GM15510 (cell line): ENCODE data around the gene KIRREL3.

Source experiments
- POLR2A ChIP-seq: IDR thresholded peaks from 3 replicates; pipeline ENCODE4 v1.6.1; 2011; ENCODE audit warnings: borderline replicate concordance; ENCODE audit not compliant: insufficient read length; ENCODE audit errors: extremely low read depth

Gene KIRREL3

DNA sequence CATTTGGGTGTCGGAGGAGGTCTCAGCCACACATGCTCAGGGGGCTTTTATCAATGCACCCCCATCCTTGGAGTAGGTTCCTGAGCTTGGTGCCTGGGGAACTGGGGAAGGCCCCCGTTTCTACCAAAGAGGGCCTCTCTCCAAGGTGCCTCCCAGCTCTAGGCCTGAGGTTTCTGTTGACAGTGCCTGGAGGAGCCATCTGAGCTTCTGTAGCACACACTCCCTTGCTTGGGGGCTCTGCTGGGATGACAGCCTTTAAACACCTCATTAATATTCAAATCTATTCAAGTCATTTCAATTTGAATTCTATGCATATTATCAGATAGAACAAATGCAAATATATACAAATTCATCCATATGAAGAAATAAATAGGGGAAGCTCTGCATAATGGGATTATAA, 18.9 kb downstream of the KIRREL3 start:
- TF ChIP-seq POLR2A, result no peak

DNA sequence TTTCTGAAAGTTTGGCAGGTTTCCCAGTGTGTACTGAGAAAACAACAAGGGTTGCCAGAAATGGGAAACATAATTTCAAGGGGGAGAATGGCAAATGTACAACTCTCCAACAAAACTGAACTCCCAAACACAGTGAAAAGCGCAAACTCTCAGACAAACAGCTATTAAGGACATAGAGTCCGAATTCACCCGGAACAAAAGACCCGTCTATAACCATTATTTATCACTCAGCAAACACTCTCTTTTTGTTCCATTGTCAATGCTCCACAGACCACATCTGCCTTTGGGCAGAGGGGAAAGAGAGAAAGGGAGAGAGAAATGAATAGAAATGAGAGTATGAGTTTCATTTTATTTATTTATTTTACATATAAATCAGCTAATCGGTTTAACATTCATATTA, 21.7 kb downstream of the KIRREL3 start:
- TF ChIP-seq POLR2A, result no peak

DNA sequence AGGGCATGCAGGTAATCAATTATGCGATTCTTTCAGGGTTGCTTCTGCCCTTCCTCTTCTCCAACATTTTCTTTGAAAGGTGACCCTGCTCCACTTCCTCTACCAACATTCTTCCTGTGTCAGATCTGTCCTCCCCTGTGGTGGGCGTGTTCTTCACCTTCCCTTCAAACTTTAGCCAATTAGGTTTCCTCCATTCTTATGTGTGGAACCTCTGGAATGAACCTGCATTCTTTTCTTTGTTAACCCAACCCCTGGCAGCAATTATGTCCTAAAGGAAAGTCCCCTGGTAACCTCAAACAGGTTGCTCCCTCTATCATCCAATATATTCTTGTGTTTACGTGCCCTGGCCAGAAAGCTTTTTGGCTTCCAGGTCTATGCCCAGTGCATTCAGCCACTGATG, 22.4 kb downstream of the KIRREL3 start:
- TF ChIP-seq POLR2A, result no peak

DNA sequence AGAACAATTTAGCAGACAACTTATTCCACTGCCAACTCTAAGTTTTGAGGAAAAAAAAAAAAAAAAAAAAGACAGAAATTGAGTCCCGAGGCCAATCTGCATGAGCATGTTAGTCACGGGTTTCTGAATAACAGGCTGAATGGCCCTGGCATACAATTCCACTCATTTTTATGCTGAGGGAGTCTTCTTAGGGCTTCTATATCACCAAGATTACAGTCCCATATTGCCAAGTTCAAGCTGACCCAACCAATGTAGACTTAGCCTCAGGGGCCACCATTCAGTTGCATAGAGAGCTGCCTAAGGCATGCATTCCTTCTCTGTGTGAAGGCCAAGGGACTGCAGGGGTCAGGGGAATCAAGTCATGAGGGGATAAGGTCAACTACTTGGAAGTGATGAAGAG, 27.5 kb downstream of the KIRREL3 start:
- TF ChIP-seq POLR2A, result no peak

DNA sequence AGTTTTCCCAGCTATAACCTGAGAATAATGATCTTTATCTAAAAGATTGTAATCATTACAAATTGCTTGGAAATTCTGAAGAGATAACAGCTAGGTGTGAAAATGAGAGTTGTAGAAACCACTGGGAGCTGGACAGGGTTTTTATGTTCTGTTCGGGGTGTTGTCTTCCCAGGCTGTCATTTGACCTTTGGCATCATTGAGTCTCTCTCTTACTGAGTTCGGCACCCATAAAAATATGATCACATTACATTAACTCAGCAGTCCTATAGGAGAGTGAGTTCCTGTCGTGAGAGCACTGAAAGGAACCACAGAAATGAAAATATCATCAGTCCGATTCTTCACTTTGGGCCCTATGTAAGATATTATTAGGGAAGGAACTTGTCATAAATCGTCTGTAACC, 29.3 kb downstream of the KIRREL3 start:
- TF ChIP-seq POLR2A, result no peak

DNA sequence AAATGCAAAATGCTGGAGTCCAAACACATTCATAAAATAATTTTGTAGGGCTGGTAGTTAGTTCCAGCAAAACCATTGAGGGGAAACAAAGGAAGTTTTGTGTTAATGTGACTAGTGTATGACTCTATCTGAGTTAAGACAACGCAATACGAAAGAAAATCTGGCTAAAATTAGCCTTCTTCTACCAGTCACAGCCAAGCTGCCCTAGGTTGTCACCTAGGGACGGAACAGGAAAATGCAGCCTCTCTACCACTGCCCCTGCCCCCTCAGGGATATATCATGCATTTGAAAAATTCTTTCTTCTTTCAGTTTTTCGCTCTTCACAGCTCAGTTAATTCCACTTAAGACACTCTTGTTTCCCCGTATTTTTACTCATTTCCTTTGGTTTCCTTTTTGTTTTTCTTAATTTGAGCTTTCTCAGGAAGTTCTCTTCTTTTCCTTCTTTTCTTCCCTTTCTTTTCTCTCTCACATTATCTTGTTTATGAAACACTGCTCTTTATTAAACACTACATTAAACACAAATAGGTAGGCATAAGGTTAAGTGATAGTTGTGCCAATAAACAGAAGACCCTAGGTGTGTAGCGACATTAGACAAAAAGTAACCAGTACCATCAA, 30.6 kb downstream of the KIRREL3 start:
- TF ChIP-seq POLR2A, result no peak

DNA sequence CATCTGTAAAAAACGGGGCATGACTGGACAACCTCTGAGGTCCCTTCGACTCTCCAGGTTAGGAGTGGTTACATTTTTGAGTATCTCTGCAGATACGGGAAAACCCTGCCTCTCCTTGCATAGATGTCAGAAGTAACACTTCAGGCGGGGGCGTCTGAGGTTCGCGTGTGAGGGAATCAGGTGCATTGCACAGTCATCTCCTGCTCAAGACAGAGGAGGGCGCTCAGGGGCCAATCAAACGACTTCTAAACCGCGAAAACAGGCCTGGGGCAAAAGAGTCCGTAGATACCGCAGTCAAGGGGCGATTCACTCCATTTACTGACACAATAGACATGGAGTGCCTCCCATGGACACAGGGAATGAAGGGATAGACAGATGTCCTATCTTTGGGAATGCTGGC, 31.7 kb downstream of the KIRREL3 start:
- no peak for TF ChIP-seq POLR2A

DNA sequence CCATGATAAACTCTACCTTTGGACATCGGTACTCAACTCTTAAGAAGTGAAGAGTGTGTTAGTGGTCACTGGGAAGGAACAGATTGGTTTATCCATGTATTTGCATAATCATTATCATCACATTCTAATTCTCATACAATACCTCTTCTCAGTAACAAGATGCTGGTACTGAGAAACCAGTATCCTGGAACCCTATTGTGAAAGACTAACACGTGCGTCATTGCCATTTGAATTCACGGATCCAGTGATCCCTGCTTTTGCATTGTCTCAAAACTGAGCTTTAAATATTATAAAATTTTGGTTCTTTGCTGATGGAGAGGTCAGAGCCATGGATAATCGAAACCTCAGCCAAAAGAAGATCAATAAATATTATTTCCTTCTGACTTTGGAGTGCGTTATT, 35.2 kb downstream of the KIRREL3 start:
- no peak for TF ChIP-seq POLR2A

DNA sequence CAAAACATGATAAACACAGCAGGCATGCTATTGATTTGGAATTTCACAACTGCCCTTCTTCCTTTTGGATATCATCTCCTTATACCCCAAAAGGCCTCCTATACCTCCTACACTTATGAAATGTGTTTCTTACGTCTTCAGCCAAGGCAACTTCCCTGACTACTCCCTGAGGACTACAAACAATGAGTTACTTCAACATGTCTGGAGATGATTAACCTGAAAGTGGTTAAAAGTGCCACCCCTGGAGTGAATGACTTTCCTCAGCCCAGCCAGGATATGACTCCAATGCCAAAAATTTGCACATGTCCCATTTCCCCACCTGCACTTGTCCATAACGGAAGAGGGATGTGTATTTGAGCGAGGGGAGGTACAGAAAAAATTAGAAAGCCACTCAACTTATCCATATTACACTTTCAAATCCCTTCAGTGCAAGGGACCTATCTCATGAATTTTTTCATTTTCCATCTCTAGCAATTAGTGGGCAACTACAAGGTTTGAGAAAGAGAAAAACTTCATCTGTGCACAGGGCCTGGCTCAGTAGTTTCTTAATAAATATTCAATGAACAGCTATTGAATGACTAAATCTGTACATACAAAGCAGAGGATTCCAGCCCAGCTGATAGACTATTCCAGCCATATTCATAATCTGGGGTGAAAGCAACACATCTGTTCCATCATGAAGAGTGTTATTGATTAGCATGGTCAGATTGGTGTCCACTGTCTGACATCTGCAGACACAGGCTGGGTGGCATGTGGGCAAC, 36.8 kb downstream of the KIRREL3 start:
- no peak for TF ChIP-seq POLR2A

DNA sequence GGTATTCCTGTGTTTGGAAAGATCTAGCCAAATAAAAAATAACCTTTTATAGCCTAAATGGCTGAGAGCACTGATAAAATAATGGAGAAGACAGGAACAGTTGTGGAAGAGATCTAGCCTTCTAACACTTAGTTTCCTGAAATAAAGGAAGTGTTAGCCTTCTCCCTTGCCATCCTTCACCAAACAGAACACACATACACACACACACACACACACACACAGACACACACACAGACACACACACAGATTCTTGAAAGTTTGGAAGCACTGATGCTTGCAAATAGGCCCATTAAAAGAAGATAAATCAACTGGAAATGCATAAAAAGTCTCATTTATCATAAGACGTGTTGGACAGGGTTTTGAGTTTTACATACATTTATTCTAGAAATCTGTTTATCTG, 37.5 kb downstream of the KIRREL3 start:
- TF ChIP-seq POLR2A, result no peak

DNA sequence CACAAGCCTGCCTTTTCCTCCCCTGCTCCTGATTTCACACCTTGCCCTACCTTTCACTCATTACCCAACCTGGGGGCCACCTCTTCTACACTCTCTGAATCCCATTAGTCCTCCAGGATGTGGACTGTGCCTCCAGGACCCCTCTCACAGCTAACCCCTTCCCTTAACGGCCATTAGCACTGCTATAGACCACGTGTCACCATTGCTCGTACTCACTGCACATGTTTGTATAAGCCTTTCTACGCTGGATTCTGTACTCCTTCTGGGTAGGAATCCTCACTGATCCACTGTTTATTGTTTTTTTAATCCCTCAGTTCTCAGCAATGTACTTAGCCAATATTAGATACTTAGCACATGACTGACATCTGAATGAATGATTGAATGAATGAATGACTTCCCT, 40.9 kb downstream of the KIRREL3 start:
- TF ChIP-seq POLR2A, result no peak

DNA sequence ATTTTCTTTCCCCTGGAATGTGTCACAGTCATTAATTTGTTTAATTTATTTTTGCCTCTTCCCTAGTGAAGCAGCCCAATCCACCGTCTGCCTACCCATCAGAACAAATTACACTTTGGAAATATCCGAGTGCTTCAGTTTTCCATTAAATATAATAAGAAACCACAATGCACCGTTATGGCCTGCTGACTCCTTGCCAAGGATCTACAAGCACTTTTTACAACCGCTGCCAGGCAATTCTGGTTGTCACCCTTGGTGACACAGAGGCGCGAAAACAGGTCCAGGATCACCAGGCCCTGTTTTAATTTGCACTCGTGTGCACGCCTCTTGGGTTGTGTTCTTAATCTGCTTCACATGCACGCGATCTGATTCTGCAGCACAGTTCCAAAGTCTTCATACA, 43.9 kb downstream of the KIRREL3 start:
- TF ChIP-seq POLR2A, result no peak

DNA sequence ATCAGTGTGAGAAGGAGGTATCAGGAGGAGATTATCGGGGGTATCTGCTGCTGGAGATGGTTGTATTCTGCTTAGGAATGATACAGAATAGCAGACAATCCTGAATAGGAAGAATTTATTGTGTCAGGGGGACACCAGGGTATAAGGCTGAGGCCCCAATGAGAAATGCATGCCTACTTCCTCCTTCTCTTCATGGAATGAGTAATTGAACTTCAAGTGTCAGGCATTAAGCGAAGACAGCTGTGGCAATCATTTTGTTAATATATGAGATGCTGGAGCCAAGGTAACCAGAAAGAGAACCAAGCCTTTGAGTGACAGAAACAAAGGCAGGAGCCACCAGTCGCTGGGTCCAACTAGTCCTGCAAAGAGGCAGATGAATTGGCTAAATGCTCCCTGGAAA, 49.1 kb downstream of the KIRREL3 start:
- TF ChIP-seq POLR2A, result no peak

DNA sequence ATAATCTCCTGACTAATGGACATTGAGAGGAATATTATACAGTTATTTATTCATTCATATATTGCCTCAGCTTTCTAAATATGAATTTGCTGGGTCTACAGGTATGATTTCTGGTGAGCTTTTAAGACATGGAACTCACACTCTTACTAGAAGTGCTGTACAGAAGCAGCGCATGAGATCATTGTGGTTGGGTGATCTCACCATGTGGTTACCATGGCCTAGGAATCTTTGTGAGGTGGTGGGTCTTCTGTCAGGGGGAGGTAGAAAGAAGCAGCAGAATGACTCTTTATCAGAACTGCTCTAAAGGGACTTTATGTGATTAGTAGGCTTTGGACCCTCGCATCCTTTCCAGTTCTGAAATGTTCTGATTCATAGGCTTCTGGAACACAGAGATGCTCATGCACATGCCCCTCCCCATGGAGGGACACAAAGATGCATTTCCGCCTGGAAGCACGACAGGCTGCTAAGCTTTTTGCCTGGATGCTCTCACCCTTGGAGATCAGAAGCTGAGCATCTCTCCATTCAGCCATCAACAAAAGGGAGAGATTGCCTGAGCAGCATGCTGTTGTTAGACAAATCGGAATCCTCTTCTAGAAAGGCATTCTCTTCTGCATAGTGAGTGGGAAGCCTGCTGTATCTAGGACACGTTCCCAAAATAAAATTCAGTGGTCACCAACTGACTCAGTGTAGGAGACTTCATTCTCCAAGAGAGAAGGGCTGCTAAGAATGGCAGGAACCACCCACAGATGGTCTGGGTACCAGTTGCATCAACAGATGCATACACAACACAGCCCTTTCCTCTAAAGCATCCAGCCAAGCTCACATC, 51.3 kb downstream of the KIRREL3 start:
- TF ChIP-seq POLR2A, result no peak

DNA sequence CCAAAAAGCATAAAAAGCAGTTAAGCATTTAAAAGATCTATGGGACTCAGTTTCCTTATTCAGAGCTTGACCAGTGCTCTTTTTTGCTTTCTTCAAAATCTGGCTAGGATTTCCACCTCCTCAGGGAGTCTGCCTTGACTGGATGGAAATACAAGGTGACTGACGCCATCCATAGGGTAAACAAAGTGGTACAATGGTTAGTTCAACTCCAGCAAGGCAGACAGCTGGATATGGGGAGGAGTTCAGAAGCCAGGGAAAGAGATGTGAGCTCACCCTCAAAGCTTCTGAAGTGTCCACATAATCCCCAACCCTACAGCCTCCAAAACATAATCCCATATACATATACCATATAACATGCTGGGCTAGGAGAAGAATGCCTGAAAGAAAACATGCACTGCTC, 52.0 kb downstream of the KIRREL3 start:
- TF ChIP-seq POLR2A, result no peak
